NCI-H2196 treated with DMSO at 0.1 percent for 48 hours (cell line): ENCODE data around the gene ESR1.
"Not testable (repeated sequence)": the region's sequence is repeated elsewhere in the genome, so short reads cannot be mapped to it uniquely, and the experiment has no call there.

Experiments
- DNase-seq: peaks from one replicate; lab custom pipeline; 2025; ENCODE audit not compliant: unreplicated experiment; lab: John Stamatoyannopoulos, UW

Gene ESR1

DNA sequence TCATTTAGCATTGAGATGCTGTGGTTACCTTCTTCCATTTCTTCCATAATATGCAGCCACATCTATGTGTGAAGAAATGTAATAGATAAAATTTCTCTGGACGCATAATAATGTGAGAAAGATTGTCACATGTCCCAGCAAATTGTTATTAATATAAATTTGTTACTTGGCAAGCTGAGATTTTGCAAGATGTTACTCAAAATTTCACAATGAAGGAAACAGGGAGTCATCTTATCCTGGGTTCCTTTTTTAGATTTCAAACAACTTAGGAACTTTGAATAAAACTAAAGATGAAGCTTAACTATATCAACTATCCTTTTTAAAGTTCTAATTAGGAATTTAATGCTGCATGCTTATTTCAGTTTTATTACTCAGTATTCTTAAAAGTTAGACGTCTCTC, 3.6 kb downstream of the ESR1 start:
- no peak for DNase-seq

DNA sequence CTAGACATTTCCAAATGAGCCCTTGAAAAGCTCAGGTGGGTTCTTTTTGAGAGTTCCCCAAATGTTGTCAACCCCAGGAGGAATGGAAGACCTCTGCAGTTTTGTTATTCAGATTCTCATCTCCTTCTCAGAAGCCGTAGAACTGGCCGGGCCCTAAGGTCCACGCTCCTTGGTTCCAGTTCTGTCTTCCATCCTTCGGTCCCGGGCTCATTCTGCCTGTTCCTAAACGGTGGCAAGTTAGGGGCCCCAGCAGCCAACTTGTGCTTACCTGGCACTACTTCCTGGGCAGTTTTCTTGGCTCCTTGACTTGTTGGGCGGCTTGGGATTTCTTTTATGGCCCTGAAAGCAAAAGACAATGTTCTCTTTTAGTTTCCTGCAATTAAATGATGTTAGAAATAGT, 6.4 kb downstream of the ESR1 start:
- DNase-seq, result no peak

DNA sequence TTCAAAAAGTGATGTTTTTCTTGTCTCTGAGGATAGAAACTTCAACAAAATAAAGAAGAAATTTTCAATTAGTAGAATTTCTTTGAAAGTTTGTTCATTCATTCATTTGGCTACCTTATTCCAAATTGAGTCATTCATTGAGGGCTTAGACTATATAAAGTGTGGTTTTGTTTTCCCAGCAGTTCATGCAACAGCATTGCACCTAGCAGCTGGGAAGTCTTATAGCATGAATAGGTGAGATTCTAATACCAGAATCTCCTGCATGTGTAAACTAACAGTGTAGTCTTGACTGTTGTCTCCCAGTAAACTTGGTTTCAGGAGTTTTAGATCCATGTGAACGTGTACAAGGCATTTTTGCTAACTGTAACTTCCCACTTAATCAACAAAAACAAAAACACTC, 7.1 kb downstream of the ESR1 start:
- DNase-seq, result no peak

DNA sequence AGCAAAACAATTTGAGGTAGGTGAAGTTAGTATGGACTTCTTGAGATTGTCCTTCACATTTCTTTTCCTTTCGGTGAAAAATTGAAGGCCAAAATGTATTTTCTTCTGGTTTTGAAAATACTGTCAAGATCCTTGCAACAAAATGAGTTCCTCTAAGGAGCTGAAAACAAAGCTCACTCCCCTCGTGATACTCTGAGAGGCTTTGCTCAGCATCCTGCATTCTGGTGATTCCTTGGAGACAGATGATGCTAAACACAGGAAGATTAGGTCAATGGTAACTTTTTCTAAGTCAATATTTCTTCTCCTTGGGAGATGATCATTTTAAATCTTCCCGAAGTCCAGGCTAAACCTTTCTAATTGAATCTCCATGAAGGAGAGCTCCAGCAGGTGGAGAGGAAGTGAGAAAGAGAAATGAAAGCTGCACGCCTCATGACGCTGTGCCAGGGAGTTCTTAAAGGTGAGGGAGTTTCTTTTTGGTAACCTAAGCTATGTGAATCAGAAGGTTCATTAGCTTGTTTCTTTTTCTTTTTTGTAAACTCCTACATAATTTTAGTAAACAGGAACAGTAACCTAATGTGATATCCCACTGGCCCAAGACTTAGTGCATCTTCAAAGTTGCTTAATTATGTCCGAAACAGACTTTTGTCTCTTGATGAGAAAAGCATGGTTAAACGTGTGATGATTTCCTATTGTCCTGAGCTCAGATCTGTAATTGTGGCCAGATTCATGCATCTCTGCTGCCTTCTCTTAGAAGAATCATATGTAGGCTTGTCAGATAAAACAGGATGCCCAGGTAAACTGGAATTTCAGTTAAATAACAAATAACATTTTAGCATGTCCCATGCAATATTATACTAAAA, 15.0 kb downstream of the ESR1 start:
- no peak for DNase-seq

DNA sequence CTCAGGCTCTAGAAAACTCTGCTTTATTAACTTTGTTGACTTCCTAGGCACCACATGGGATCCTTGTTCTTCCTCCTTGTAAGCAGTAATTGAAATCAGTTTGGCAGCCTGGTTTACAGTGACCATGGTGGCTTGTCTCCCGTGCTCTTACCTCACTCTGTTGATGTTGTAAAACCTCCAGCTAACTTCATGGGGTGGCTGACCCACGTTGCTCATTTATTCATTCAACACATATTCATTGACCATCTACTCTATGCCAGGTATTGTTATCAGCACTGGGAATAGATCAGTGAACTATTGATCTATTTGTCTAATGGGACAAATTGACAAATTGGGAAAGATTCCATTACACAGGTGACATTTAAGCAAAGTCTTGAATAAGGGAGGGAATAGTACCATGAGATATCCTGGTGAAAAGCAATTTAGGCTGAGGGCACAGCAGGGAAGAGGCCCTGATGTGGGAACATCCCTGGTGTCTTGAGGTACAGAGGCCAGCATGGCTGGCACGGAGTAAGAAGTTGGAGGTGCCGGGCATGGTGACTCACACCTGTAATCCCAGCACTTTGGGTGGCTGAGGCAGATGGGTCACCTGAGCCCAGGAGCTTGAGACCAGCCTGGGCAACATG, 19.1 kb downstream of the ESR1 start:
- no peak for DNase-seq

DNA sequence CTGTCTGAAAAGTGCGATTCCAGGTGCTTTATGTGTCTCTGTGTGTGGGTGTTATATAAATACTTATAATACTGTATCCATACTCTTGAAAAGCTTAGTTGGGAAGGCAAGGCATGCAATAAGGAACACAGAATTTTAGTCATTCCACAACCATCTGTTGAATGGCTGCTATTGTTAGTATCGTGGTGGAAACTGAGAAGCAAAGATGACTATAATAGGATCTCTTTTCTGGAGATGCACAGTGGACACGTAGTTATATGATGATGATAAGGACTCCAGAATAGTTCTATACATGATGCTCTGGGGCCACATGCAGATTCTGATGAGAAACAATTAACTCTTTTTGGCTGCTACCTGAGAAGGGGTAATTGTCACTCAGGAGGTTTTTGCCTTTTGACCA, 25.2 kb downstream of the ESR1 start:
- no peak for DNase-seq

DNA sequence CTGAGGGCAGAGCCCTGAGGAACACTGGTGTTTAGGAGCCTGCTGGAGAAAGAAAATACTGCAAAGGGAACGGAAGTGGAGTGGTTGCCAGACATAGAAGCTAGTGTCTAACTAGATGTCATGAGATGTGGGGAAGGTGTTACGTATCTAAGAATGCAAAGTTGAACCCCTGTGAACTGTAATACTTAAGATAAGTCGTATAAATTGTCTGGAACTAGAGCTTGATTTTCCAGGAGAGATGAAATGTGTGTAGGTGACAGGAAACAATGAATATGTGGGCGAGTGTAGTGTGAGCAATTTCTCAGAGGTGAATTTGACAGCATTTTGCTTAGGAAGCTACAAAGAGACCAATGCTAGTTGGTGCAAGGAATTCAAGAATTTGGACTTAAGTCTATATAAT, 27.9 kb downstream of the ESR1 start:
- DNase-seq, result no peak

DNA sequence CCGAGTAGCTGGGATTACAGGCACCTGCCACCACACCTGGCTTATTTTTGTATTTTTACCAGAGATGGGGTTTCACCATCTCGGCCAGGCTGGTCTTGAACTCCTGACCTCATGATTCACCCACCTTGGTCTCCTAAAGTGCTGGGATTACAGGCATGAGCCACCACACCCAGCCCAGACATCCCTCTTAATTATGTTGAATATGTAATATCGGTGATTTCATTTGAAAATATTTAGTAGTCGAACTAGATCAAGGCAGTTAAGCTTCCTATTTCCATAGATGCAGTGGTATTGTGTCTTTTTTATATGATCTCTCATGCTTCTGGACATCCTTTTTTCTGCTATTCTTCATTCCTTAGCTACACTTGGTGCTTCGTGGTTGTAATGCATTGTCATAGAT, 29.7 kb downstream of the ESR1 start:
- no peak for DNase-seq

DNA sequence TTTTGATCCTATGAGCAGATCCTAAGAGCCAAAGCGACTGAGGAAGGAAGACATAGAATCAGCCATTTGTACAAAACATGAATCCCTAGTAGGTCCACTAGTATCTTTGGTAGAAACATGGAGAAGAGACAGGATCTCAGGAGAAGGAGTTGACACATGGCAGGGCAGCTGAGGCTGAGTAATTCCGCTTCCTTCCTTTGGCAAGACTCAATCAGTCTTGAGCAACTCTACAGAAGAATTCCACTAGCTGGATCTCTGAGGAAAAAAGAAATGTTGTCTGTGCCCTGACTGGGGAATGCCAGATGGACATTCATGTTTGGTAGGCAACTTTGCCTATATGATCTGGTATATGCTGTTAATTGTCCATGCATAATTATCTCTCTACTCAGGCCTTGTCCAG, 35.3 kb downstream of the ESR1 start:
- DNase-seq, result no peak

DNA sequence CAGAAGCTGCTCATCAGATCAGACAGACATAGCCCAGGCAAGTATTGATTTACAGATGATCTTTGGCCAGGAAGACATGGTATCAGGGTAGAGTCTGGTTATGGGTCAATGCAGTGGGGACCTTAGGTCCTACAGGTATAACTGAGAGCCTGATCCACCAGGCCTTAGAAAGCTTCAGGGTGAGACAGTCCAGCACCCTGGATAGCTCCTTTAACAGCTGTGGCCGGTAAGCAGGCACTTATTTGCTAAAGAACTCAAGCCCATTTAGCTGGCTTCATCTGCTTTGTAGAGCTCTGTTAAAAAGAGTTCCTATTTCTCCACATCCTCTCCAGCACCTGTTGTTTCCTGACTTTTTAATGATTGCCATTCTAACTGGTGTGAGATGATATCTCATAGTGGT, 39.6 kb downstream of the ESR1 start:
- no peak for DNase-seq

DNA sequence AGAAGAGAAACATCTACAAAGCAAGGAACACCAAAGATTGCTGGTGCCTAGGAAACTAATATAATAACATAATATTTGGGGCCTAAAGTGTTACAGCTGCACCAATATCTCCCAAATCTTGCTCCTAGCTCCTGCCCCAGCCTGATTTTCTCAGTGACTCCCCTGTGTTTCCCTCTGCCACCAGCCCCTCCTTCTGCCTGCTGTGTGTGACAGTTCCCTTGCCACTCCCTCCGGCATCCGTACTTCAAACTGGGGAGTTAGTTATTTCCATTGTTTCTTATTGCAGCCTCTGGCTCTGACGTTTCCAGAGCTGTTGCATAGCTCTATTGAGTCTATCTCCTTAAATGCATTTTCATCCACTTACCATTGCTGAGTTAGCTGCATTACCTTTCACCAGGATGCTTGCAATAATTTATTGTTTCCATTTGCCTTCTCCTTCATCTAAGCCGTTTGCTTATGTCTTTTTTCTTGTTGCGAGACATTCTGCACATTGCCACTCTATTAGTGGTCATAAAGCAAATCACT, 43.1 kb downstream of the ESR1 start:
- no peak for DNase-seq

DNA sequence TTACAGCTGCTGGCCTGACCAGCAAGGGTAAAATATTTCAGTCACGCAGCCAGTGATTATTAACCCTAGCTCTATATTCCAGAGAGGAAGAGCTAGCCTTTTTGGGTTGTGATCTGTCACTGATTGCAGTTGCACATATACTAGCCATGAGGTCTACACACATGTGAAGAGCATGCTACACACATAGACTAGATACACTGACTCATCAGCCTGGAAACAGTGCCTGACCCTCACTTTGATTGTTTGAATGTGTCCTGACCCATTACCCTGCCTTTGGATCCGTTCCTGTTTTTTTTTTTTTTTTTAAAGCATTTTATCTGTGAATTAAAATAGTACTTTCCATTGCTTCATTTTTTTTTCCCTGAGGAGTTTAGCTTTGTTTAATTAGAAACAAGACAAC, 50.8 kb downstream of the ESR1 start:
- DNase-seq, result no peak

DNA sequence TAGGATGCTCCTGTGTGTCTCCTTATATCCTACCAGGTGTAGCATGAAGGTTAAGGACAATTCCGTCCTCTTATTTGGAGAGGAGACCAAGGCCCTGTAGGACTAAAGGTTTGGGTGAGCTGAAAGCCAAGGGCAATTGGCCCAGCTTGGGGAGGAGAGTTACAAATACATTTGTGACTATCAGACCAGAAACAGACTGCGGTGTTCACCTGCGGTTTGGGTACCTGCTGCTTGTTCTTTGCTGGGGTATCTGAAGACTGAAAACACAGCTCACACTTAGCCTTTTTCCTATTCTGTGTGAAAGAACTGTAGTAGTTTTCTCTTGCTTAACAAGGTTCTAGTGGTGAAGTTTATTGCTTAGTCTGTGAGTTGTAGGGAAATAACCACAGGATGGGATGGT, 55.0 kb downstream of the ESR1 start:
- no peak for DNase-seq

DNA sequence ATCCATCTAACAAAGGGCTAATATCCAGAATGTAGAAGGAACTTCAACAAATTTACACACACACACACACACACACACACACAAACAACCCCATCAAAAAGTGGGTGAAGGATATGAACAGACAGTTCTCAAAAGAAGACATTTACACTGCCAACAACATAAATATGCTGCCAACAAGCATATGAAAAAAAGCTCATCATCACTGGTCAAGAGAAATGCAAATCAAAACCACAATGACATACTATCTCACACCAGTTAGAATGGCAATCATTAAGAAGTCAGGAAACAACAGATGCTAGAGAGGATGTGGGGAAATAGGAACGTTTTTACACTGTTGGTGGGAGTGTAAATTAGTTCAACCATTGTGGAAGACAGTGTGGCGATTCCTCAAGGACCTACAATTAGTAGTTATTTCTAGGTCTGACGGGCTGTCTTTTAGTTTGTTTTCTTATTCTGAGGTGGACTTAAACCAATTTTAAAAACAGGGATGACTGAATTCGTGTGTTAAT, 59.9 kb downstream of the ESR1 start:
- DNase-seq, result not testable (repeated sequence)

DNA sequence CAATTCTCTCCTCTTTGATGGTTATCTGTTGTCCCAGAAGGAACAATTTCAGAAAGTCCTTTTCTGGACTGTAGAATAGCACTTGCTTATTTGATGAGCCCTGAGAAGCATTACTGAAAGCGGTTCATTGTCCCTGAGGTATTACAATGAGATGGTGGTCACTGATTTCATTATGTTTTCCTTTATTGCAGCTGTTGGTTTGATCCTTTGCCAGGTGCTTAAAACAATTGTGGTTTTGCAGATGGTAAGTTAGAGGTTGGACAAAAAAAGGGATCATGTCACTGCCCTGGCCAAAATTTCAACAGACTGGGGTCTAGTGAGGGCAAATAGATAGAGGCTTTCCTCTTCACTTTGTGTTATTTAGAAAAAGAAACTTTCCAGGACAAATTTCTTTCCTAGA, 61.9 kb downstream of the ESR1 start:
- DNase-seq, result no peak

DNA sequence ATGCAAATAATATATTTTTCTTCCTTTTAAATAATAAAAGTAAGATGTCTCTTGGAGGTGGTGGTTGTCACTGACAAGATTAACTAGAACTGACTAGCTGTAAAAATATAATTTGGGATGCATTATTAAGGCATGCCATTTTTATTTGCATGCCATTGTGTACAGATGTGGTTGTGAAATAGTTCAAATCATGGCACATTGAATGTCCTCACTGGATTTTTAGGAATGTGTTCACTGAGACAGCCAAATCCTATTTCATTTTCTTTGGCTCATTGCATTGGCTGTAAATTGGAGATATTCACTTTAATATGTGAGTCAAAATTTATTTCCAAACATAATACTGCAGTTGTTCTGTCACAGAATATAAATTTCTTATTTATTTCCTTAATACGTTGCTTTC, 62.3 kb downstream of the ESR1 start:
- no peak for DNase-seq

DNA sequence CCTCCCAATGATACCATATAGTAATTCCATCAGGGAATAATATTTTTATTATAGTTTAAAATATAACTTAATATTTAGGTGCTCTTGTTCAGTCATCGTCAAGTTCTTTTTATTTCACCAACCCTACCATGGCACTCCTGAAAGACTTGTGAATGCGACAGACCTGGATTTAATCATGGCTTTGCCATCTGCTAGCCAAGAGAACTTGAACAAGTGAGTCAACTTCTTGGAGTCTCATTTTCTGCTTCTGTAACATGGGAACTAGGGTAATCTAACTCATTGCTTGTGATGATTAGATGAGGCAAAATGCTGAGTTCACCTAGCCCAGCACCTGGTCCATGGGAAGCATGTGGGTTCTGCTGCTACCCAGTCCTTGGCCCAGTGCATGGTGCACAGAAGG, 62.9 kb downstream of the ESR1 start:
- no peak for DNase-seq

DNA sequence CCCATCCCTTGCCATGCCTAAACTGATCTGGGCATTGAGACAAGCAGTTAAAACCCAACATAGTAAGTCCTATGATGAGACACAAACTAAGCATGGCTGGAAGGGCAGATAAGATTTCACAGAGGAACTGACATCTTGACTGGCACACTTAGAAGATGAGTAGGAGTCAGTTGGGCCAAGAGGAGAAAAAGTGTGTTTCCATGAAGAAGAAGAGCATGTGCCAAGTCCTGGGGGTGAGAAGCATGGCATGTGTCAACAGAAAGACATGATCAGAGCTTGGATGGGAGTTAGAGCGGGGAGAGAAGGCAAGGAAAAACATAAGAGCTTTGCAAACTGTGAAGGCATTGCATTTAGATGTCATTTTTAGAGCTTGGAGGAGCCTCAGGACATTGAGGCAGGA, 68.0 kb downstream of the ESR1 start:
- no peak for DNase-seq

DNA sequence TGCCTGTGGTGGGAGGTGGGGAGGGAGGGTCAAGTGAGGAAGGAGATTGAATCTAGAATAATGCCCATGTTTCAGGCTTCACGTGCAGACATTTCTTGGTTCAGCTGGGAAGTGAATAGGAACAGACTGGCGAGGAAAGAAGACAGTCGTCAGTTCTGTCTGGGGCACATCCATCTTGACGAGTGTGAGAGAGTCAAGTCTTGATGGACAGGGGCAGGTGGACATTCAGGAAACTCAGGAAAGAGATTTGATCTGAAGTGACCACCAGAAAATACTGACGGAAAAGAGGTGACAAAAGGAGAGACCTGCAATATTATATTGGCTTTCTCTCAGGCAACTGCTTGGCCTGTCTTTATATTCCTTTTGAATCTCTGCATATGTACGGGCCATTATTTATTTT, 68.6 kb downstream of the ESR1 start:
- DNase-seq, result no peak

DNA sequence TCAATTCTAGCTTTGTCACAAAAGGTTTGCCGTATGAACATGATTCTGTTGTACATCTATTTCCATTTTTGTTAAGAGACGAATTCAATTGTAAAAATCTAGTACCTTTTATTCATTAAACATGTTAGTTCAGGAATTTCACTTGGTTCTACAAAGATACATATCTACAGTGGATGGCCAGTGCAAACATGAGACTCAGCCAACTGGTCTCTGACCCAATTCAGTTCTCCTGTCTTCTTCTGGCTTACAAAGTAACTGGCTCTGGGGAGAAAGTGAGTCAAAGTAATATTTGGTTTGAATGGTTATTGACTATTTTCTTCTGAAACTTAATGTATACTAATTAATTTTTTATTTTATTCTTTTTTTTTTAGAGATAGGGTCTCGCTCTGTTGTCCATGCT, 70.0 kb downstream of the ESR1 start:
- no peak for DNase-seq

DNA sequence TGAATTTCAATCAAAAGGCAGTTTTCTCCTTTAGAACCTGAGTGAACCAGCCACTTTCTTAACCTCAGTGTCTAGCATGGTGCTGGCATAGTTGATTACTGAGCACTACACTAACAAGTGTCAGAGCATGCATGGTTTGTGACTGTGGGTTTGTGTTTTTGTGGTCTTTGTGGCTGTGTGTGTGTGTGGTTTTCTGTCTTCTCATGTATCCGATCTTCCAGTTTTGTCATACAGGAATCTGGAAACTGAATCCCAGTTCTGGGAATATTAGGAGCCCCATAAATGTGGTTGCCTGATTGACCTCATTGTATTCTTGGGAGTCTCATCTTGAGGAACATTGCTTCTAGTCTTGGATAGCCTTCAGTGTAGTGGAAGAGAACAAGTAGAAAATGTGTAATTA, 73.7 kb downstream of the ESR1 start:
- no peak for DNase-seq

DNA sequence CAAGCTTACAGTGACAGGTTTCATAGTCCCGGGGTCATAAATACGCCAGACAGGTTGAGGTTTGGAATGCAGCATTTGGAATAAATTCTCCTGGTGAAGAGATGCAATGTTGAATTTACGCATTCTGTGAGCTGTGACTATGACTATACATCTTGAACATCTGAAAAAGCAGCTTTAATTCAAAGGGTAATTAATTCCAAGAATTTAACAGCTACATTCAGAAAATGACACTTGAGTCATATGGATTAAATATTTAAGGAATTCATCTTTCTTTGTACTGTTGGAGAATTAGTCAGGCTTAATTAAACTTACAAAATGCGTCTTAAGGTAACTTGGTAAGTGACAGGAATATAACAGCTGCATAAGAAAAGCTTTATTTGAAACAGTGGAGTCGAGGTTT, 74.7 kb downstream of the ESR1 start:
- no peak for DNase-seq
